Measurements from ENCODE around the gene VCY1B.
"Not testable (repeated sequence)": the region's sequence is repeated elsewhere in the genome, so short reads cannot be mapped to it uniquely, and the experiment has no call there.

VCY1B gene

DNA sequence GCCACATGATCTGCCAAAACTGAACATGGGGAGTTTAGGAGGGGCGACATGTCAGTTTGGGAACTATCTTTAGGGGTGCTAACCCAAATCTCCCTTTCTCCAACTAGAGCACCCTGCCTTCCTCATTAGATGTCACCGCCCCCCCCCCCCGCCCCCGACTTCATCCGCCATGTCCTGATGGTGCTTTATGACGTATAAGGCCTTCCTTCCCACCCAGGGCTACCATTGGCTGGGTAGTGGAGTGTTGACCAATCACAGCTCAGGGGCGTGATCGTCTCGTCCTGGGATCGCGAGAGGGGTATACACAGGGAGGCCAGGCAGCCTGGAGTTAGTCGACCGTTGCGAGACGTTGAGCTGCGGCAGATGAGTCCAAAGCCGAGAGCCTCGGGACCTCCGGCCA, at the start of gene VCY1B:
TSS of gene VCY1B (plus strand) at position 301 of the 400 bp plus-strand sequence. CDS start at position 364, 63 bp downstream.
- DNase-seq (ENCODE audit: low read depth); H3K4me3 ChIP-seq (ENCODE audit: low read length): not testable (repeated sequence)

DNA sequence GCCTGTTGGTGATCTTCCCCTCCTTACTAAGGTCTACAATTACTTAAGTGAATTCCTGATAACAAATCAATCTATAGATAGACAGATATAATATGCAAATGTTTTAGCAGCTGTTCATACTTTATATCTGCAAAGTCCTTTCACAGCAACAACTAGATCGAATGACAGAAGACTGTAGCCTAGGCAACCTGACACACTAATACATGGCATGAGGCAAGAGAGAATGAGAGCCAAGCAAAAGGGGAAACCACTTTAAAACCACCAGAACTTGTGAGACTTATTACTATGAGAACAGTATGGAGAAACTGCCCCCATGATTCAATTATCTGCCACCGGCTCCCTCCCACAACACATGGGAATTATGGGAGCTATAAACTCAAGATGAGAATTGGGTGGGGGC, 44.1 kb upstream of the VCY1B start:
- H3K4me3 ChIP-seq (ENCODE audit: low read length); DNase-seq (ENCODE audit: low read depth): not testable (repeated sequence)

DNA sequence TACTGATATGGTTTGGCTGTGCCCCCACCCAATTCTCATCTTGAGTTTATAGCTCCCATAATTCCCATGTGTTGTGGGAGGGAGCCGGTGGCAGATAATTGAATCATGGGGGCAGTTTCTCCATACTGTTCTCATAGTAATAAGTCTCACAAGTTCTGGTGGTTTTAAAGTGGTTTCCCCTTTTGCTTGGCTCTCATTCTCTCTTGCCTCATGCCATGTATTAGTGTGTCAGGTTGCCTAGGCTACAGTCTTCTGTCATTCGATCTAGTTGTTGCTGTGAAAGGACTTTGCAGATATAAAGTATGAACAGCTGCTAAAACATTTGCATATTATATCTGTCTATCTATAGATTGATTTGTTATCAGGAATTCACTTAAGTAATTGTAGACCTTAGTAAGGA, 25.6 kb upstream of the VCY1B start:
- H3K4me3 ChIP-seq (ENCODE audit: low read length); DNase-seq (ENCODE audit: low read depth): not testable (repeated sequence)

DNA sequence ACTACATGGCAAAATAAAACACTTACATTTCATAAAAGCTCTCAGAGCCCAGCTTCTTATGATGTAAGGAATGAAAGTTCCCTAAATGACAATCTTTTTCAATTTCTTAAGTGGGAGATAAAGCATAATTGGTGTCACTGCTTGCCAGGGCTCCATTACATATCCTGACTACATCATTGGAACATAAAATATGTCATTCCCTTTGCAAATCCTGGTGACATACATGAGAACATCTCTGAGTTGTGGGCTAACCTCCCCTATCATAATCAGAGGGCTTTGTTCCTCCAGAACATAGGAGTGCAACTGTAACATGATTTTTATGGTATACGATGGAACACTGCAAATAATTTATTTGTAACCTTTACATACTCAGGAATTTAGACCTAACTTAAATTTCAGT, 29.9 kb downstream of the VCY1B start:
- TF ChIP-seq, protein P1, sequence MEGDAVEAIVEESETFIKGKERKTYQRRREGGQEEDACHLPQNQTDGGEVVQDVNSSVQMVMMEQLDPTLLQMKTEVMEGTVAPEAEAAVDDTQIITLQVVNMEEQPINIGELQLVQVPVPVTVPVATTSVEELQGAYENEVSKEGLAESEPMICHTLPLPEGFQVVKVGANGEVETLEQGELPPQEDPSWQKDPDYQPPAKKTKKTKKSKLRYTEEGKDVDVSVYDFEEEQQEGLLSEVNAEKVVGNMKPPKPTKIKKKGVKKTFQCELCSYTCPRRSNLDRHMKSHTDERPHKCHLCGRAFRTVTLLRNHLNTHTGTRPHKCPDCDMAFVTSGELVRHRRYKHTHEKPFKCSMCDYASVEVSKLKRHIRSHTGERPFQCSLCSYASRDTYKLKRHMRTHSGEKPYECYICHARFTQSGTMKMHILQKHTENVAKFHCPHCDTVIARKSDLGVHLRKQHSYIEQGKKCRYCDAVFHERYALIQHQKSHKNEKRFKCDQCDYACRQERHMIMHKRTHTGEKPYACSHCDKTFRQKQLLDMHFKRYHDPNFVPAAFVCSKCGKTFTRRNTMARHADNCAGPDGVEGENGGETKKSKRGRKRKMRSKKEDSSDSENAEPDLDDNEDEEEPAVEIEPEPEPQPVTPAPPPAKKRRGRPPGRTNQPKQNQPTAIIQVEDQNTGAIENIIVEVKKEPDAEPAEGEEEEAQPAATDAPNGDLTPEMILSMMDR (conservative IDR thresholded peaks at IDR 0.05; ENCODE audit: low read depth, low read length), result no peak
- no peak for DNase-seq (ENCODE audit: low read depth)
- H3K4me3 ChIP-seq (ENCODE audit: low read length), result no peak overlapping the region

Data from retinal pigment epithelial cell (primary cell).